GM12892 (cell line): ENCODE data around the gene IST1.

ENCODE experiments used
- POLR2A ChIP-seq: IDR thresholded peaks from 2 replicates; pipeline ENCODE4 v1.6.1; 2011; ENCODE audit warnings: low read depth, low read length, control low read depth
- POLR2AphosphoS5 ChIP-seq: IDR thresholded peaks from 2 replicates; pipeline ENCODE4 v1.6.1; 2011; ENCODE audit warnings: low read depth, low read length, control low read depth
- TAF1 ChIP-seq: IDR thresholded peaks from 2 replicates; pipeline ENCODE4 v1.6.1; 2011; ENCODE audit warnings: low read depth, mild to moderate bottlenecking, control low read depth, low read length, borderline replicate concordance

GRCh38 chr16:71930013-71930563 lies 34.8 kb downstream of the IST1 start:
- no peak; the same call in 1 of the 2 replicates for TF ChIP-seq POLR2A
- no peak for TF ChIP-seq POLR2AphosphoS5
- TF ChIP-seq TAF1 = no peak
